Stomach smooth muscle (tissue), 2 donors: ENCODE results near the gene PACRG.

Source experiments
- H3K27ac ChIP-seq: one replicate; pipeline ENCODE4 v1.7.0; 2013; ENCODE audit warnings: mild to moderate bottlenecking, low read length, inconsistent platforms
- H3K27me3 ChIP-seq, 2 donors: one replicate each; pipeline ENCODE4 v1.7.0; 2013; ENCODE audit warnings: low read length in 2 of 2; ENCODE audit not compliant: insufficient read depth in 2 of 2, control insufficient read depth in 1 of 2
- H3K36me3 ChIP-seq, 2 donors: one replicate each; pipeline ENCODE4 v1.7.0; 2013; ENCODE audit warnings: low read length in 2 of 2; ENCODE audit not compliant: control insufficient read depth in 2 of 2, insufficient read depth in 2 of 2
- H3K4me1 ChIP-seq: one replicate; pipeline ENCODE4 v1.7.0; 2013; ENCODE audit warnings: low read length; ENCODE audit not compliant: control insufficient read depth, insufficient read depth
- H3K4me3 ChIP-seq, 2 donors: one replicate each; pipeline ENCODE4 v1.7.0; 2013; ENCODE audit warnings: low read length in 2 of 2
- H3K9ac ChIP-seq, 2 donors: one replicate each; pipeline ENCODE4 v1.7.0; 2013; ENCODE audit warnings: low read length in 2 of 2, mild to moderate bottlenecking in 1 of 2
- H3K9me3 ChIP-seq, 2 donors: one replicate each; pipeline ENCODE4 v1.7.0; 2013; ENCODE audit warnings: low read length in 2 of 2; ENCODE audit not compliant: control insufficient read depth in 2 of 2
- donor health status: healthy.
- donor health status: Pancreatic carcinoma.

PACRG gene

DNA sequence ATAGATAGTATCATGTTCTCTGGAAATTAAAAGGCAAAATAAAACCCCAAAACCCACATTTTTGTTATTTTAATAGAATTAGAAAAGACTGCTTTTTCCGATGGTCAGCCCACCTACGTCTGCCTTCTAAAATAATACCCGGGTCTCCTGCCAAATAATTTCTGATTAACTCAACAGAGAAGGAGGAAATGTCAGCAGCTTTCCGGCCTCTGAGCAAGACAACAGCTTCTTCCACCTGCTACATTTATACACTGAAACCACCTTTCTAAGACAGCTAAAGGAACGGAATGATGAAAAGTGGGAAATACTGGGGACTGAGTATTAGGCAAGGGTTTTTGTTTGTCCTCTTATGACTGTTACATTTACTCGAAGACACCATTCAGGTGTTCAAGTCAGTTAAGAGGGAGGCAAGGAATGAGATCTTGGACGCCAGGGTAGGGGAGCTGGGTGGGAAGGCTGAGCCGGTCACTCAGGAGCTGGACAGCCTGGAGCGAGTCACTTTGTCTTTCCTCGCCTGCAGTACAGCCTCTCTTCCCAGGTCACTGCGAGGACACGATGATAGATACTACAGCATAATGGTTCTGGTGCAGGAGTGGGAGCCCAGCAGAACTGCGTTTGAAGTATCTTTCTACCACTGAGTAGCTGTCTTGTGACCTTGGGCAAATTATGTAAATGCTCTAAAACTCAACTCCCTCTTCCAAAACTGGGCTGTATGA is 590.5 kb downstream of the PACRG start:
- no peaks in the 10 kb centered on the region for H3K9me3 ChIP-seq
- H3K4me3 ChIP-seq, result no peak overlapping the region
- no peak overlapping the region for H3K9ac ChIP-seq
- H3K27ac ChIP-seq, result no peak overlapping the region
- H3K36me3 ChIP-seq, result no peaks in the 10 kb centered on the region
- H3K27me3 ChIP-seq, result no peaks in the 10 kb centered on the region
- peaks cover 2% of the 10 kb centered on the region for H3K4me1 ChIP-seq

GRCh38 chr6:163319609-163320366 is 592.0 kb downstream of the PACRG start:
- H3K9me3 ChIP-seq, result no peaks in the 10 kb centered on the region
- H3K27me3 ChIP-seq, result no peaks in the 10 kb centered on the region
- no peaks in the 10 kb centered on the region for H3K36me3 ChIP-seq
- no peak overlapping the region for H3K9ac ChIP-seq
- no peak overlapping the region for H3K27ac ChIP-seq
- no peak overlapping the region for H3K4me3 ChIP-seq
- H3K4me1 ChIP-seq, result peaks cover 4% of the 10 kb centered on the region

DNA sequence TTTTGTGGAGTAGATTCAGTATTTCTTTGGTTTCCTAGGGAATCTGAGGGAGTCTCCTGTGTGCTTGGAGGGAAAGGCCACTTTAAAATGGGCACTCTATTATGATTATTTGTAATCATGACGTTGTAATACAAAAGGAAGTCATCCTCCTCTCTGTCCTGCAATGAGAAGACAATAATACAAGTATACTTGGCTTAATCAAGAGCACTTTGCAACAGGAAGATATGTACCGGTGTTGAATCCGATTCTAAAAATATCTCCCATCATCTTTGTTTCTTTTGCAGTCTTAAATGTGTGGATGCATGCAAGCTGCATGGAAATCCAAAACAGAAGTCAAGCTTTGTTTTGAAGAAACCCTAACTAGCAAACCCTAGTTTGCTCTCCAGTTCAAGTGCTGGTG is 592.6 kb downstream of the PACRG start:
- H3K4me1 ChIP-seq, result peaks cover 4% of the 10 kb centered on the region
- no peak overlapping the region for H3K27ac ChIP-seq
- H3K27me3 ChIP-seq, result no peaks in the 10 kb centered on the region
- H3K36me3 ChIP-seq, result no peaks in the 10 kb centered on the region
- no peak overlapping the region for H3K9ac ChIP-seq
- H3K9me3 ChIP-seq, result no peaks in the 10 kb centered on the region
- H3K4me3 ChIP-seq, result no peak overlapping the region

DNA sequence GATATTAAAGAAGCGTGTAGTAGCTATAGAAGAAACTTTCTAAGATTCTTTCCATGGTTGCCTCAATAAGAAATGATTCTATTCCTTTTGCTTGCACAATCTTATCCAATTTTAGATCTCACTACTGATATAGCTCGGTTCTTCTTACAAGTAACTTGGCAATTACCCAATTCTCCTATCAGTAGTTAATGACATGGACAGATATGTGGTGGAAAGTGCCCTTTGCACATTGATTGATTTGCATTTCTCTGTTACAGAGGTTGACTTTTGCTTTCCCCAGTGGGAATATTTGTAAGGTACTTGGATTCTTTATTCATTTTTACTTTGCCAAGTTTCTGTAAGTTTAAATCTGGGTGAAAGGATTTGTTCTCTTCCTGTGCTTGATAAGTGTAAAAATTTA is 593.0 kb downstream of the PACRG start:
- Histone ChIP-seq H3K9me3 (no peaks in the 10 kb centered on the region), H3K36me3 (no peaks in the 10 kb centered on the region), H3K4me1 (peaks cover 4% of the 10 kb centered on the region), H3K4me3 (no peak overlapping the region), H3K27ac (no peak overlapping the region), H3K9ac (no peak overlapping the region), H3K27me3 (no peaks in the 10 kb centered on the region)

DNA sequence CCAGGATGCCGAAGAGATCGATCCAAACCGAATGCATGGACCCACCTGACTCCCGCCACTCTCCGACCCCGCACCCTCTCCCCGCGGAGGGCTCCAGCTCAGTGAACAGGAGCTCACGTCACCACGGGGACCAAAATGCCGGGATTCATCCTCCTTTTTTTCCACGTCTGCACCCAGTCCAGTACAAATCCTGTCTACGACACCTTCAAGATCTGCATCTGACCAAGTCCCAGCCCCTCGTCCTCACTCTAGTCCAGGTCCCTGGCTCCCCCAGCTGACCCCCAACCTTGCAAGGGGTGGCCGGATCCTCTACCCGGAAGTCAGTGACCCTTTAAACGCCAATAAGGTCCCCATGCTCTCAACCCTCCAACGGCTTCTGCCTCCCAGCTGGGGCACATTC is 593.9 kb downstream of the PACRG start:
- Histone ChIP-seq H3K4me1 (peaks cover 4% of the 10 kb centered on the region), H3K36me3 (no peaks in the 10 kb centered on the region), H3K27me3 (no peaks in the 10 kb centered on the region), H3K9me3 (no peaks in the 10 kb centered on the region), H3K27ac (no peak overlapping the region), H3K4me3 (no peak overlapping the region), H3K9ac (no peak overlapping the region)

- no peaks in the 10 kb centered on the region for H3K9me3 ChIP-seq
- H3K9ac ChIP-seq, result no peak overlapping the region
- H3K27ac ChIP-seq, result no peak overlapping the region
Measured at GRCh38 chr6:163323274-163323673, 595.5 kb downstream of the PACRG start.

DNA sequence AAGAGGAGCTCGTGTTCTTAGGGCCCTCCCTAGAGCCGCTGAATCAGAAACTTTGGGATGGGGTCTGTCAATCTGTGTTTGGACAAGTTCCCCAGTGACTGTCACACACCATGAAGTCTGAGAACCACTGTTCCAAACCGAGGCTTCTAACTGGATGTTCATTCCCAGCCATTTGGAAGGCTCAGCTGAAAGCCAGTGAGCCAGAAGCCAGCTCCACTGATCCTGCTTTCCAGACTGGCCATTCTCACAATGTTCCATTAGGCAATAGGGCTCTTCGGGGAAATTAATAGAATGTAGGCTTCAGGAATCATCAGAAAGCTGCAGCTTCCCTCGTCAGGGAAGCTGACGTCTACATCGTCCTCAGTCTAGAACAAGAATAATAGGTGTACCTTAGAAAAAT is 595.9 kb downstream of the PACRG start:
- H3K36me3 ChIP-seq, result no peaks in the 10 kb centered on the region
- peaks cover 4% of the 10 kb centered on the region for H3K4me1 ChIP-seq
- no peak overlapping the region for H3K27ac ChIP-seq
- no peaks in the 10 kb centered on the region for H3K9me3 ChIP-seq
- H3K27me3 ChIP-seq, result no peaks in the 10 kb centered on the region
- no peak overlapping the region for H3K4me3 ChIP-seq
- no peak overlapping the region for H3K9ac ChIP-seq

More at GRCh38 chr6:163323274-163323673, 595.5 kb downstream of the PACRG start:
- H3K4me3 ChIP-seq, result no peak overlapping the region
- peaks cover 4% of the 10 kb centered on the region for H3K4me1 ChIP-seq
- no peaks in the 10 kb centered on the region for H3K27me3 ChIP-seq
- H3K36me3 ChIP-seq, result no peaks in the 10 kb centered on the region

GRCh38 chr6:163324326-163324687 is 596.5 kb downstream of the PACRG start:
- peaks cover 4% of the 10 kb centered on the region for H3K4me1 ChIP-seq
- no peak overlapping the region for H3K4me3 ChIP-seq
- H3K27me3 ChIP-seq, result no peaks in the 10 kb centered on the region
- H3K9me3 ChIP-seq, result no peaks in the 10 kb centered on the region
- no peak overlapping the region for H3K27ac ChIP-seq
- no peaks in the 10 kb centered on the region for H3K36me3 ChIP-seq
- no peak overlapping the region for H3K9ac ChIP-seq

DNA sequence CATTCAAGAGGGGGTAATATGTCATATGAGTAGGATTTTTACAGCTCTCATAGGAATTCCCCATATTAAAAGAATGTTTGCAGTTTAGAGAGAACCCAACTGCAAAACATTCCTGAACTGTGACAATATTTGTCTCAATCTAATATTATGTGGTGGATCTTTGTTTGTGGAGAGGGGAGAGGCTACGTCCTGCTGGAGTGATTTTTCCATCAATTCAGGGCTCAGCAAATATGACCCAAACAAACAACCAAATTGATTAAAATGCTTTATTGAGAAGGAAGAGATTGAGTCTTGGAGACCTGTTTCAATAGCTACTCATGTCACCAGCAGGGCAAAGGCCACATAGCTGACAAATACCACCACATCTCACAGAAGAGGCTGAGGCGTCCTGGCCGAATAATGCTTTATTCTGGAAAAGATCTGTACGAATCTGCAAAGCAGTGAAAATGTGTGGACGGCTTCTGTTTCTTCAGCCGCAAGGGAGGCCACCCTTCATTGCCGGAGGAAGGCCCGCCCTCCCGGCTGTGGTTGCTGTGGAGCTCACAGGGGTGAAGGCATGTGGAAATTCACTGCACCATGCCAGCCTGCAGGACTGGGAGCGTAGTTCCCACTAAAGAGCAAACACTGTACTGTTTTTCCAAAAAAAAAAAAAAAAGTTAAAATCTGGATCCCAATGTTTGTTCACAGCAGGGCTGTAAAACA is 597.1 kb downstream of the PACRG start:
- Histone ChIP-seq H3K36me3 (no peaks in the 10 kb centered on the region), H3K27me3 (no peaks in the 10 kb centered on the region), H3K4me1 (peaks cover 4% of the 10 kb centered on the region), H3K9me3 (no peaks in the 10 kb centered on the region), H3K9ac (no peak overlapping the region), H3K4me3 (no peak overlapping the region), H3K27ac (no peak overlapping the region)

DNA sequence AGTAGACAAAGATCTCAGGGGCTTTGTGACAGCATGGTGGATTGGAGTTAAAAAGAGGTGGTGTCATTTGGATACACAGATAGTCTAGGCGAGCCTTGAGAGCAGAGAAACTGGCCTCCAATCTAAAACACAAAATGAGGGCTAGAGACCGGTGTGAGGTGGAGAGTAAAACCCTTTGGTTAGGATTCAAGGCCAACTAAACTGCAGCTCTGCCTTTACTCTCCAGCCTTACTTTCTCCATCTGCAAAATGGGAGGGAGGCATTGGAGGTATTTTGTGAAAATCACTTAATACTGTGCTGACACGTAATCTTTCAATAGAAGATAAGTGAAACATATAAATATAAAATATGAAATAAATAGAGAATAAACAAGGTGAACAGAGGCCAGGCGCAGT is 597.6 kb downstream of the PACRG start:
- Histone ChIP-seq H3K4me3 (no peak overlapping the region), H3K27me3 (no peaks in the 10 kb centered on the region), H3K9me3 (no peaks in the 10 kb centered on the region), H3K4me1 (peaks cover 4% of the 10 kb centered on the region), H3K9ac (no peak overlapping the region), H3K27ac (no peak overlapping the region), H3K36me3 (no peaks in the 10 kb centered on the region)
